ENCODE data around the gene TTLL5.

GRCh38 chr14:75939200-75939599 lies 278.2 kb downstream of the TTLL5 start:
- TF ChIP-seq MAX (IDR thresholded peaks at IDR 0.05) (no peak), CREB1 (IDR thresholded peaks at IDR 0.05; ENCODE audit: low read depth) (no peak), EP300 (IDR thresholded peaks at IDR 0.05; ENCODE audit: borderline replicate concordance) (no peak), REST (IDR thresholded peaks at IDR 0.05; ENCODE audit: low read depth) (no peak), FOXM1 (IDR thresholded peaks at IDR 0.05; ENCODE audit: borderline replicate concordance, low read depth) (no peak), CEBPB (IDR thresholded peaks at IDR 0.05) (no peak), TAF1 (IDR thresholded peaks at IDR 0.05; ENCODE audit: low read depth) (no peak), TEAD4 (IDR thresholded peaks at IDR 0.05) (no peak), NFIC (IDR thresholded peaks at IDR 0.05) (no peak), YY1 (IDR thresholded peaks at IDR 0.05; ENCODE audit: low read depth) (no peak), ZBTB7A (IDR thresholded peaks at IDR 0.05; ENCODE audit: low read depth) (no peak), USF1 (IDR thresholded peaks at IDR 0.05) (no peak), EGR1 (IDR thresholded peaks at IDR 0.05) (no peak), RAD21 (IDR thresholded peaks at IDR 0.05; ENCODE audit: low read depth) (no peak)
